IPS-20b (cell line): ENCODE measurements around the gene TNFRSF19.

Experiments
- H3K27ac ChIP-seq: one replicate; pipeline ENCODE4 v1.5.1; 2013; ENCODE audit warnings: low read length
- H3K27me3 ChIP-seq: 2 replicates; pipeline ENCODE4 v1.6.1; 2013; ENCODE audit warnings: mild to moderate bottlenecking, low read length, inconsistent platforms; ENCODE audit not compliant: insufficient read depth
- H3K36me3 ChIP-seq: 2 replicates; pipeline ENCODE4 v1.6.1; 2013; ENCODE audit warnings: low read depth, mild to moderate bottlenecking, inconsistent platforms, low read length, moderate library complexity; ENCODE audit not compliant: insufficient read depth
- H3K4me1 ChIP-seq: 2 replicates; pipeline ENCODE4 v1.6.1; 2013; ENCODE audit warnings: mild to moderate bottlenecking, control low read depth, inconsistent platforms, low read length, moderate library complexity; ENCODE audit not compliant: insufficient read depth
- H3K4me3 ChIP-seq: 2 replicates; pipeline ENCODE4 v1.5.1; 2013; ENCODE audit warnings: mild to moderate bottlenecking, low read length, inconsistent platforms
- H3K9ac ChIP-seq: 2 replicates; pipeline ENCODE4 v1.6.1; 2013; ENCODE audit warnings: low read depth, mild to moderate bottlenecking, inconsistent platforms, low read length, moderate library complexity
- H3K9me3 ChIP-seq: 2 replicates; pipeline ENCODE4 v1.6.1; 2013; ENCODE audit warnings: mild to moderate bottlenecking, low read depth, low read length, inconsistent platforms; ENCODE audit not compliant: insufficient read depth

The TNFRSF19 gene

DNA sequence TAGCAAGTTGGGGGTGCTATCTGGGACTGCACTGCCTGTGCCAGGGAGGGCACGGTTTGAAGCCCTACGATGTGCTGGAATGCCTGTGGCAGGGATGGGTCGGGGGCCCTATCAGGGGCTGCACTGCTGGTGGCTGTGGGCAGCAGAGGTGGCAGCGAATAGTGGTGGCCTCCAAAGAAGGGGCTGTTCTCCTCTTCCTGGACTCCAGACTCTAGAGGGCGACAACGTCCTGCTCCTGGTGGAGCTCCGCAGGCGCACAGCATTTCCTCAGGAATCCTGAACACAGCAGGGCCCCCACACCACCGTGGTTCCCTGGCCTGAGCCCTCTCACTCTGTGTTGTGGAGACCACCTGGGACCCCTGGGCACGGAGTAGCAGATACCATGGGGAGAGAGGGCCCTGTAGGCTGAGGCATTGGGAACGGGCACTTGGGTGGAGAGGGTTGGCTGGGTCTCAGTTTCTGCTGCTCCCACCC, 145.6 kb downstream of the TNFRSF19 start:
- H3K4me1 ChIP-seq = no peaks in the 10 kb centered on the region
- H3K9me3 ChIP-seq = peaks cover 2% of the 10 kb centered on the region; the same call in 1 of the 2 replicates
- no peaks in the 10 kb centered on the region for H3K36me3 ChIP-seq
- H3K27ac ChIP-seq = no peak overlapping the region
- H3K9ac ChIP-seq = no peak overlapping the region
- no peak overlapping the region for H3K4me3 ChIP-seq
- no peaks in the 10 kb centered on the region for H3K27me3 ChIP-seq

GRCh38 chr13:23716401-23716800, 146.2 kb downstream of the TNFRSF19 start:
- Histone ChIP-seq H3K27me3 (no peaks in the 10 kb centered on the region), H3K4me3 (no peak overlapping the region), H3K9me3 (peaks cover 2% of the 10 kb centered on the region; the same call in 1 of the 2 replicates), H3K36me3 (no peaks in the 10 kb centered on the region), H3K27ac (no peak overlapping the region), H3K9ac (no peak overlapping the region), H3K4me1 (no peaks in the 10 kb centered on the region)

- Histone ChIP-seq H3K9ac (no peak overlapping the region), H3K9me3 (no peaks in the 10 kb centered on the region), H3K27ac (no peak overlapping the region), H3K4me3 (no peak overlapping the region), H3K36me3 (no peaks in the 10 kb centered on the region), H3K4me1 (no peaks in the 10 kb centered on the region), H3K27me3 (no peaks in the 10 kb centered on the region)
Observed at GRCh38 chr13:23718996-23719395, 148.8 kb downstream of the TNFRSF19 start.

DNA sequence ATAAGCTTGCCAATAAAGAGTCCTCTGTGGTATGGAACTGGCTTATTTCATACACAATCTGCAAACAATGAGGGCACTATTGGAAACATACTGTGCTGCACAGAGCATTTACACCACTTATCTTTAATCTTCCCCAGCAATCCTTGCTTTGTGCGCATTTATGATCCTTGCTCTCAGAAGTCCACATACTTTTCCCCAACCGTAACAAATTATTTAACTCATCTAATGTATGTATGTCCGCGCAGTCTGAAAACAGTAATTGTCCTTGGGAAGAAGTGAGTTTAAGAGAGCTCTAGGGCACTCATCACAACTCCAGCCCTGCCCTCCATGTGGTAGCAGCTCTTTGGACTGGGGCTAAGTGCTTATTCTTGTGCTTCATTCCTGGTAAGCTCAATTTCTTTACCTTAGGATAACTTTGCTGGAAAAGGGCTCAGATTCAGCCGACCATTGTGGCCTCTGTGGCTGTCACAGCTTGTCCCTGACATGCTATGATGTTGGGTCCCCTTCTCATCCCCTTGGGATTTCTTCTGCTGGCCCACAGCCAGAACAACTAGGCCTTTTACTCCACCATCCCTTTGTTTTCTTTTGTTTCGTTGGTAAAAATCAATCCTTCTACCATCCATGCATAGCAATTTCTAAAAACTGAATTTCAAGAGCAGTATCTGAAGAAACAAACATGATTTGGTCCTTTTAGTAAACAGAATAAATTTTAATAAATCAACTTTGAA, 152.7 kb downstream of the TNFRSF19 start:
- Histone ChIP-seq H3K36me3 (no peaks in the 10 kb centered on the region), H3K4me3 (no peak overlapping the region), H3K27me3 (no peaks in the 10 kb centered on the region), H3K27ac (no peak overlapping the region), H3K9ac (no peak overlapping the region), H3K4me1 (peaks cover 3% of the 10 kb centered on the region; the same call in 1 of the 2 replicates), H3K9me3 (no peaks in the 10 kb centered on the region)

GRCh38 chr13:23723471-23723870, 153.3 kb downstream of the TNFRSF19 start:
- Histone ChIP-seq H3K4me3 (no peak overlapping the region), H3K9ac (no peak overlapping the region), H3K9me3 (no peaks in the 10 kb centered on the region), H3K27me3 (no peaks in the 10 kb centered on the region), H3K4me1 (peaks cover 3% of the 10 kb centered on the region; the same call in 1 of the 2 replicates), H3K36me3 (no peaks in the 10 kb centered on the region), H3K27ac (no peak overlapping the region)

- Histone ChIP-seq H3K9me3 (no peaks in the 10 kb centered on the region), H3K27ac (no peak overlapping the region), H3K4me1 (peaks cover 3% of the 10 kb centered on the region; the same call in 1 of the 2 replicates), H3K27me3 (no peaks in the 10 kb centered on the region), H3K9ac (no peak overlapping the region), H3K4me3 (no peak overlapping the region), H3K36me3 (no peaks in the 10 kb centered on the region)
Observed at GRCh38 chr13:23724196-23724970, 154.2 kb downstream of the TNFRSF19 start.
